Smooth muscle cell (in vitro differentiated cells): ENCODE results near the gene SLC25A20. TPM values are rescaled to one million over a fixed set of nuclear protein-coding genes. Genes with fewer than 3 reads are reported as not detected.

Experiments
- DNase-seq: peaks from one replicate; lab custom pipeline; 2025; ENCODE audit not compliant: unreplicated experiment; lab: John Stamatoyannopoulos, UW
- H2AFZ ChIP-seq: fragments of 200-600 bp; sonication (generic); 2 replicates; pipeline ENCODE4 v1.6.0; 2016; ENCODE audit warnings: antibody characterized with exemption, low read depth, mild to moderate bottlenecking
- H3F3A ChIP-seq: fragments of 200-600 bp; sonication (generic); 2 replicates; pipeline ENCODE4 v1.6.0; 2017; ENCODE audit warnings: antibody characterized with exemption, low read depth
- H3K27ac ChIP-seq: fragments of 200-600 bp; sonication (generic); 2 replicates; pipeline ENCODE4 v1.5.1; 2016; ENCODE audit warnings: low read depth, mild to moderate bottlenecking
- H3K27me3 ChIP-seq: fragments of 200-600 bp; sonication (generic); 2 replicates; pipeline ENCODE4 v1.6.1; 2016; ENCODE audit warnings: low read depth, mild to moderate bottlenecking
- H3K36me3 ChIP-seq: fragments of 200-600 bp; sonication (generic); 2 replicates; pipeline ENCODE4 v1.5.1; 2016; ENCODE audit warnings: low read depth
- H3K4me1 ChIP-seq: fragments of 200-600 bp; sonication (generic); 2 replicates; pipeline ENCODE4 v1.5.1; 2016; ENCODE audit warnings: low read depth
- H3K4me2 ChIP-seq: fragments of 200-600 bp; sonication (generic); 2 replicates; pipeline ENCODE4 v1.6.0; 2016; ENCODE audit warnings: mild to moderate bottlenecking
- H3K4me3 ChIP-seq: fragments of 200-600 bp; sonication (generic); 2 replicates; pipeline ENCODE4 v1.5.1; 2016; ENCODE audit warnings: mild to moderate bottlenecking
- H3K79me2 ChIP-seq: fragments of 200-600 bp; sonication (generic); 2 replicates; pipeline ENCODE4 v1.6.0; 2016; ENCODE audit warnings: low read depth, mild to moderate bottlenecking
- H3K9ac ChIP-seq: fragments of 200-600 bp; sonication (generic); 2 replicates; pipeline ENCODE4 v1.6.0; 2016; ENCODE audit warnings: low read depth
- H3K9me3 ChIP-seq: fragments of 200-600 bp; sonication (generic); replicated peaks from 2 replicates; pipeline ENCODE4 v1.5.1; 2016; ENCODE audit warnings: low read depth
- H4K20me1 ChIP-seq: fragments of 200-600 bp; sonication (generic); 2 replicates; pipeline ENCODE4 v1.6.0; 2016; ENCODE audit warnings: low read depth
- WGBS: methylation state at CpG from one replicate; pipeline ENCODE4 v1.1.7; 2016; ENCODE audit warnings: low lambda C conversion rate; 5-methylcytosine and 5-hydroxymethylcytosine counted together
- polyA plus RNA-seq: library from polyadenylated mRNA; unstranded; fragments of >200 nt; fragmentation: Nextera tagmentation; extraction: Ambion mirVana; gene quantifications from 2 replicates; pipeline ENCODE4 v1.2.1, GENCODE V29; 2016
- total RNA-seq: library from RNA; depleted of rRNA; stranded (reverse); fragments of >200 nt; gene quantifications from 2 replicates; pipeline ENCODE4 v1.2.3, GENCODE V29; 2014
- TF ChIP-seq, protein P1 (sequence below): fragments of 200-600 bp; sonication (generic); IDR thresholded peaks from 2 replicates; pipeline ENCODE4 v1.5.1; 2017; ENCODE audit warnings: borderline replicate concordance, mild to moderate bottlenecking, antibody characterized with exemption; ENCODE audit not compliant: insufficient read depth, poor library complexity, severe bottlenecking

Gene SLC25A20
- total and polyA plus RNA-seq, 2 experiments from 2014 or later = 8.9 to 12.1 TPM

DNA sequence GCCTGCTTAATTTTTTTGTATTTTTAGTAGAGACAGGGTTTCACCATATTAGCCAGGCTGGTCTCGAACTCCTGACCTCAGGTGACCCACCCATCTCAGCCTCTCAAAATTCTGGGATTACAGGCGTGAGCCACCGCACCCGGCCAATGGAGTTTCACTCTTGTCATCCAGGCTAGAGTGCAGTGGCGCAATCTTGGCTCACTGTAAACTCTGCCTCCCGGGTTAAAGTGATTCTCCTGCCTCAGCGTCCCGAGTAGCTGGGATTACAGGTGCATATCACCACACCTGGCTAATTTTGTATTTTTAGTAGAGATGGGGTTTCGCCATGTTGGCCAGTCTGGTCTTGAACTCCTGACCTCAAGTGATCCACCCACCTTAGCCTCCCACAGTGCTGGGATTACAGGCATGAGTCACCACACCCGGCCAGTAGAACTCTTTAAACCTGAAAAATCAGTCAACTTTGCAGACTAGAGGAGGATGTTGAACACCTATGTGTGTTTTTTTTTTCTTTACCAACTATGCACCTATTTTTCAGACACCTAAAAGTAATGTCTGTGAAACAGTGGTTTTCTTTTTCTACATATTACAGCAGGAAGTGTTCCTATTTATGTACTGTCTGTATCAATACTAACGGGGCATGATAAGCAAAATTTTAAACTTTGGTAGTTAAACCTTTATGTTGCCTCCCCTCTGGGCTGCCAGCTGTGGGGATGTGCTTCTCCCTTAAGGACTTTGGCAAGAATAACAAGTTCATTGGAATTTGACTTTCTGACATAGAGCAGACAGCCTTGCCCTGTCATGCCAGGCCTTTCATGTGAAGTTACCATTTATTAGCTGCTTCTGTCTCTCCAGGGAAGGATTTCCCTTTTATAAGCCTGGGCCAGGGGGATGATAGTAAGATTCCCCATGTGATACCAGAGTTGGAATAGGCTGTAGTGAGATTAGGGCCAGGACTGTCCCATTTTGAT lies 28.0 kb upstream of the SLC25A20 start:
- peaks cover 3% of the 10 kb centered on the region for H3F3A ChIP-seq

GRCh38 chr3:48919215-48920138 lies 20.8 kb upstream of the SLC25A20 start:
- 2% methylated on average over 53 of the region's 54 CpGs for WGBS
- H3K27me3 ChIP-seq = no peaks in the 10 kb centered on the region
- no peaks in the 10 kb centered on the region for H3K36me3 ChIP-seq
- H4K20me1 ChIP-seq = peaks cover 48% of the 10 kb centered on the region
- peak overlapping the region; percentile 96 for H3K4me2 ChIP-seq
- H3F3A ChIP-seq = peaks cover 13% of the 10 kb centered on the region
- H3K9ac ChIP-seq = peak overlapping the region; percentile 100
- peak overlapping the region; percentile 100 for H3K27ac ChIP-seq
- peaks cover 65% of the 10 kb centered on the region for H3K79me2 ChIP-seq
- H2AFZ ChIP-seq = peak overlapping the region; percentile 94
- H3K4me3 ChIP-seq = peak overlapping the region; percentile 99
- no peaks in the 10 kb centered on the region for H3K9me3 ChIP-seq
- peak; percentile 61 for DNase-seq
- H3K4me1 ChIP-seq = peaks cover 8% of the 10 kb centered on the region
- TF ChIP-seq, protein P1, sequence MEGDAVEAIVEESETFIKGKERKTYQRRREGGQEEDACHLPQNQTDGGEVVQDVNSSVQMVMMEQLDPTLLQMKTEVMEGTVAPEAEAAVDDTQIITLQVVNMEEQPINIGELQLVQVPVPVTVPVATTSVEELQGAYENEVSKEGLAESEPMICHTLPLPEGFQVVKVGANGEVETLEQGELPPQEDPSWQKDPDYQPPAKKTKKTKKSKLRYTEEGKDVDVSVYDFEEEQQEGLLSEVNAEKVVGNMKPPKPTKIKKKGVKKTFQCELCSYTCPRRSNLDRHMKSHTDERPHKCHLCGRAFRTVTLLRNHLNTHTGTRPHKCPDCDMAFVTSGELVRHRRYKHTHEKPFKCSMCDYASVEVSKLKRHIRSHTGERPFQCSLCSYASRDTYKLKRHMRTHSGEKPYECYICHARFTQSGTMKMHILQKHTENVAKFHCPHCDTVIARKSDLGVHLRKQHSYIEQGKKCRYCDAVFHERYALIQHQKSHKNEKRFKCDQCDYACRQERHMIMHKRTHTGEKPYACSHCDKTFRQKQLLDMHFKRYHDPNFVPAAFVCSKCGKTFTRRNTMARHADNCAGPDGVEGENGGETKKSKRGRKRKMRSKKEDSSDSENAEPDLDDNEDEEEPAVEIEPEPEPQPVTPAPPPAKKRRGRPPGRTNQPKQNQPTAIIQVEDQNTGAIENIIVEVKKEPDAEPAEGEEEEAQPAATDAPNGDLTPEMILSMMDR = no peak

More for the DNA sequence above, 28.0 kb upstream of the SLC25A20 start:
- no peak overlapping the region for H2AFZ ChIP-seq
- H3K27me3 ChIP-seq = no peaks in the 10 kb centered on the region
- no peak overlapping the region for H3K9ac ChIP-seq
- peaks cover 5% of the 10 kb centered on the region for H3K36me3 ChIP-seq
- TF ChIP-seq, protein P1 = no peak
- H3K9me3 ChIP-seq = no peaks in the 10 kb centered on the region
- no peaks in the 10 kb centered on the region for H3K4me1 ChIP-seq
- H4K20me1 ChIP-seq = peaks cover 93% of the 10 kb centered on the region
- peak overlapping the region; percentile 26 for H3K27ac ChIP-seq
- H3K4me3 ChIP-seq = no peak overlapping the region
- H3K79me2 ChIP-seq = peaks cover 80% of the 10 kb centered on the region
- H3K4me2 ChIP-seq = no peak overlapping the region
- 81% methylated on average over 11 of the region's 11 CpGs for WGBS
- no peak for DNase-seq

DNA sequence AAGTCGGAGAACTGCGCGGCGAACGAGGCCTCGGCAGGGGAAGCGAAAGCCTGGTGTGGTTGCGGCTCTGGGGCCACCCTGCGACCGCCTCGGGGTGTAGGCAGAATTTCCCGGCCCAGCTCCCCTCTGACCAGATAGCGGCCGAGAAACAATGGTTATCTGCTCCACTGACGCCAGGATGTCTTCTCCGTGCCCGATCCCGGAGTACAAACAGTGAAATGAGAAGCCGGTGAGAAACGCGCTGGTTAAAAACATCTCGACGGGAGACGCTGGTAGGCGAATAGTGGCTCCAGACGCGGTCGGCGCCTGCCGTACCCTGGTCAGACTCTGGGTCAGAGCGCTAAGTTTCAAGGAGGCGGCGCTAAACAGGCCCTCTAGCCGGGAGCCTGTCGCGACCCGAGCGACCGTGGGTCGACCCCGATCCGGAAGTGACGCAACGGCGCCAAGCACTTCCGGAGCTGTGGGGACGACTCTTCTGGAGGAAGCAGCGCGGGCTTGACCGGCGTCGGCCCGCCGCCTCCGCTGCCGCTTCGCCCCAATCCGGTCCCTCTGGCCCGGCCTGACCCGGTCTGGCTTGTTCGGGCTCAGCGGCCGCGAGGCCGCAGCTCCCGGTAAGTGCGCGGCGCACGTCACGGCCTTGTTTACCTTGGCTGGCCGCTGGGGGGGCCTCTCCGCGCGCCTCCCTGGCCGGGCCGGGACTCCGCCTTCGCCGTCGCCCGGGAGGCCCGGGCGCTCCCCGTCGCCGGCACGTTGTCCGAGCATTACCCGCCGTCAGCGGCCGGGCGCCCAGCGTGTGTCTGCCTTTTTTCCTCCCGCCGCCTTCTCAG lies 19.9 kb upstream of the SLC25A20 start, which contains the start of gene ARIH2:
Gene ARIH2, plus strand, starts transcription at position 455 of the 827 bp plus-strand sequence. CDS start 8,717 bp downstream, outside the sequence.
- Histone ChIP-seq H3F3A (peaks cover 13% of the 10 kb centered on the region), H2AFZ (peak within 1 kb of the TSS; percentile 94), H4K20me1 (peaks cover 40% of the 10 kb centered on the region), H3K27me3 (no peaks in the 10 kb centered on the region), H3K9ac (peak within 1 kb of the TSS; percentile 100), H3K36me3 (no peaks in the 10 kb centered on the region), H3K4me2 (peak within 1 kb of the TSS; percentile 96), H3K4me3 (peak within 1 kb of the TSS; percentile 99), H3K27ac (peak within 1 kb of the TSS; percentile 100), H3K4me1 (peaks cover 8% of the 10 kb centered on the region), H3K79me2 (peaks cover 56% of the 10 kb centered on the region), H3K9me3 (no peaks in the 10 kb centered on the region)
- 1% methylated on average over 96 of the region's 97 CpGs for WGBS
- TF ChIP-seq, protein P1 = peak; percentile 12
- peak; percentile 79 for DNase-seq
